COR-L47 (cell line): ENCODE data around the gene OTUD3.
"Not testable (repeated sequence)": the region's sequence is repeated elsewhere in the genome, so short reads cannot be mapped to it uniquely, and the experiment has no call there.

Source experiments
- DNase-seq: peaks from one replicate; lab custom pipeline; 2025; lab: John Stamatoyannopoulos, UW

Gene OTUD3

DNA sequence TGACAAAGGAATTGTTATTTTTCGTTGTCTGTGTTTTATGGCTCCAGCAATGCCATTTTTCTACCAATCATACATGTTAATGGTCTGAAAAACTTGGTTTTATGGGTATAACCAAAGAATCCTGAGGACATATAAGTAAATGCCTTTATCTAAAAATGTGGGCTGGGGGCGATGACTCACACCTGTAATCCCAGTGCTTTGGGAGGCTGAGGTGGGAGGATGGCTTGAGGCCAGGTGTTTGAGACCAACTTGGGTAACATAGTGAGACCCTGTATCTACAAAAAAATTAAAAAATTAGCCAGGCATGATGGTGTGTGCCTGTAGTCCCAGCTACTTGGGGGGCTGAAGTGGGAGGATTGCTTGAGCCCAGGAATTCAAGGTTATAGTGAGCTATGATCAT, 12.7 kb upstream of the OTUD3 start:
- DNase-seq: not testable (repeated sequence)

DNA sequence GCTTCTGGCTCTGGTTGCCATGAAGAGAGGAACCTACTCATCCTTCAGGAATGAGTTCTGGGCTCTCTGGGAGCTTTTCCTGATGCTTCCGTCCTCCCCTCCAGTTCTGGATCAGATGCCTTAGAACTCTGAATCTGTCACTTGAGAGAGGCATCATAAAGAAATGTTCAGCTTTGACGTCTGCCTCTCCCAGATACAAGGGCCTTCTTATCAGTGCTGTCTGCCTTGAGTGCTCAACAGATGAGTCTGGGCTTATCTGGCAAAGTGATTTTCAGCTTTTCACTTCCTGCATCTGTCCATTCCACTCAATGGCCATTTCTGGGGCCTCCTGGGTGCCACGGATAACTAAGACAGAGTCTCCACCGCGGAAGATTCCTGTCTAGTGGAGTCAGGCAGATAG, 12.3 kb upstream of the OTUD3 start:
- no peak for DNase-seq

DNA sequence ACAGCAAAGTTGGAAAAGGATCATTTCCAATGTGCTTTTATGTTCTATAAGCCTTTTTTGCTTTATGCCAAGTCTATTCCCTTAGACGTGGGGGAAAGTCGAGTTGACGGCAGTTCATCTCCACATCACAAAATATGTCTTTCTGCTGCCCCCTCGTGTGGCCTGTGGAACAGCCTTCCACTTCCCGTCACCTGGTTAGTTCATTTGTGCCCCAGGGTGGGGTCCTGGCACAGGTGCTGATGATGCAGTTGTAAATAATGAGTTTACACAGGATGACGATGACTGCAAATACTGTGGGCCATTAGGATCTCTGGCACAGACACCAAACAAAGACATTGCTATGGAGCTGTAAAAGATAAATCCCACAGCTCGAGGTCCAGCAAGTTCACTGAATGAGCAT, 10.0 kb upstream of the OTUD3 start:
- peak; percentile 93 for DNase-seq

DNA sequence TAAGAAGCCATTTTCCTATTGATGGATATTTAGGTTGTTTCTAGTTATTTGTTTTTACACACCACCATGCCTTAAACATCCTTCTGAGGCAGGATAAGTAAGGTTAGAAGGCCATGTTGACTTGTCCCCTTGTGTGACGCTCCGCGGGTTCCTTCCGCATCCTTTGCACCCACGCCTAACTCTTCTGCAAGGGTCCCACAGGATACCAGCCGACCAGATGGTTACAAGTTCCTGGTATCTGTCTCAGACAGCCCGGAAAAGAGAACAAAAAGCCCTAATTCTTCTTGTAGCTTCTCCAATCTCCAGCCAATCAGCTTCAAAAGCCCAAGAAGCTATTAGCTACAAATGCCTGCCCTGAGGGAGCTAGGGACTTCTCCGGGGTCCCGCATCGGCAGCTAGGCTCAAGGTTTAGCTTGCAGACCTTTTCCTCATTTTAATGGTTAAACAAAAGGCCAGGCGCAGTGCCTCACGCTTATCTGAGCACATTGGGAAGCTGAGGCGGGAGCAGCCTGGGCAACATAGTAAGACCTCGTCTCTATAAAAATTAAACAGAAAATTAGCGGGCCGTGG, 4.9 kb upstream of the OTUD3 start:
- DNase-seq: no peak

DNA sequence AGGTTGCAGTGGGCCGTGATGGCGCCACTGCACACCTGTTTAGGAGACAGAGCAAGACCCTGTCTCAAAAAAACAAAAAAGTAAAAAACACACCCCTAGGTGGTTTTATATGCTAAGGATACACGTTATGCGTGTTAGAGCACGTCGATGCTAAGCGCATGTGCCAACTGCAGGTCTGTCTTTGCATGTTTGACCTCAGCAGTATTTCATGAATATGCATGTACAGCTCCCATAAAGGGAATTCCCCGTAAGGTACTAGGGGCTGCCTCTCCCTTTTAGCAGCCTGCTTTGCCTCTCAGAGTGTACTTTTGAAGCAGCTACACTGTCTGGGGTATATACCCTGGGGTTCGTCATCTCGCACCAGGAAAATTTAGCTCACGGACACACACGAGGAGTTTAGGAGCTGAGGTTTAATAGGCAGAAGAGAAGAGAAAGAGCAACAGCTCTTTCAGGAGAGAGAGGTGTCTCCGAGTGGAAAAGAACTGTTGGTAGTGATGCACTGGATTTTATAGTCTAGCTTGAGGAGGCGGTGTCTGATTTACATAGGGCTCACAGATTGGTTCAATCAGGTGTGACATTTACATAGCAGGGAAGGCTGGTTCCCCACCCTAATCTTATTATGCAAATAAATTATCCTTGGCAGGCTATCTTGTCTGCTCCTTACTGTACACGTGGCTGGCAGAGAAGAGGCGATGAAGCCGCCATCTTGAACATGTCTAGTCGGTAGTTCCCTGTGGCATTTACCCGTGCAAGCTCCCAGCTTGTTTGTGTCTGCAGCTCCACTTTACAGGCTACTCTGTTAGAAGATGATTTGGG, 4.2 kb upstream of the OTUD3 start:
- peak; percentile 15 for DNase-seq

DNA sequence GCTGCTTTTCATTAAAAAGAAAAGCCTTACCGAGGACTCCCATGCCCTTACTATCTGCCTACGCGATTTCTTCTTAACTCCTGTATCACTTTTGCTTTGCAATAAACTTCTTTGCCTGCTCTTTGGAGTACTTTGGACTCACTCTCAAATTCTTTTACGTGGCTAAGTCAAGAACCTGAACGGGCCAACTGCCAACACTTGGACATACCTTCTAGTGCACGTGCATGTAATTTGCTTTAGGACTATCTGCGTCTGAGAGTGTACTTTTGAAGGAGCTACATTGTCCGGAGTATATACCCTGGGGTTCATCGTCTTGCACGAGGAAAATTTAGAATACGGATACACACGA, 3.6 kb upstream of the OTUD3 start:
- no peak for DNase-seq

DNA sequence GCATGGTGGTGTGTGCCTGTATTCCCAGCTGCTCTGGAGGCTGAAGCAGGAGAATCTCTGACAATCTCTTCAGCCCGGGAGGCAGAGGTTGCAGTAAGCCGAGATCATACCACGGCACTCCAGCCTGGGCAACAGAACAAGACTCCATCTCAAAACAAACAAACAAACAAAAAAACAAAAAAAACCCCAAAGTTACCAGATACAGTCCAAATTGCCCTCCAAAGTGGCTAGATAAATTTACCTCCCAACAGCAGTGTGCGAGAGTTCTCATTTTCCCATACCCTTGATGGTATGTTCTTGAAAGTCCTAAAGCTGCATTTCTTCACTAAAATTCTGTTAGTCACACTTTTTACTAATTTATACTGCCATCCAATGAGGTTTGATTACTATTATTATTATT, 3.0 kb upstream of the OTUD3 start:
- DNase-seq: no peak

DNA sequence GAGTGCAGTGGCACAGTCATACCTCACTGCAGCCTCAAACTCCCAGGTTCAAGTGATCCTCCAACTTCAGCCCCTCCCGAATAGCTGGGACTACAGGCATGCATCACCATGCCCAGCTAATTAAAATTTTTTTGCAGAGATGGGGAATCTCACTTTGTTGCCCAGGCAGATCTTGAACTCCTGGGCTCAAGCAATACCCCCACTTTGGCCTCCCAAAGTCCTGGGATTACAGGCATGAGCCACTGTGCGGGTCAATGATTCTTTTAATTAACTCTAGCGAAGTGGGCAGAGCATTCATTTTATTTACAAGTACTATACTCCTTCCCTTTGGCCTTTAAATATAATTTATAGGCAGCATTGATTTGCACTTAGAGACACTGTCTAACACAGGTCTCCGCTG, 2.5 kb upstream of the OTUD3 start:
- DNase-seq: no peak

DNA sequence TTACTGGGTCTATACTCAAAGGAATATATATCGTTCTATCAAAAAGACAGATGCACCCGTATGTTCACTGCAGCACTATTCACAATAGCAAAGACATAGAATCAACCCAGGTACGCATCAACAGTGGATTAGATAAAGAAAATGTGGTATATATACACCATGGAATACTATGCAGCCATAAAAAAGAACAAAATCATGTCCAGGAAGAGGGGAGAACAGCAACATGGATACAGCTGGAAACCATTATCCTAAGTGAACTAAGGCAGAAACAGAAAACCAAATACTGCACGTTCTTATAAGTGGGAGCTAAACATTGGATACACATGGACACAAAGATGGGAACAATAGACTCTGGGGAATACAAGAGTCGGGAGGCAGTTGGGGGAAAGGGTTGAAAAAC, 1.4 kb upstream of the OTUD3 start:
- DNase-seq: not testable (repeated sequence)

DNA sequence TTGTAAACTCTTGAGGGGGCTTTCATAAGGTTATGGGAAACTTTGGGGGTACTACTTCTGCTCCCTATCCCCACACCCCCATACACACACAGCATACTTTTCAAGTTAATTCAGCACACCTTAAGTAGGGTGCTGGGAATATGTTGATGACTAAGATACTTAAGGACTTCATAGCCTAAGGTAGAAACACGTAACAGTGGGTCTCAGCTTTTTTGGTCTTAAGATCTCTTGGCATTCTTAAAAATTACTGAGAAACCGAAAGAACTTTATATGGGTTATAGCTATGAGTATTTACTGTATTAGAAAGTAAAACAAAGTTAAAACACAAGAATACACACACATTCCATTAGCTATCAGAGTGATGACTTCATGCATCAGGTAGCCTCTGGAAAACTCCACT, 2.1 kb downstream of the OTUD3 start:
- DNase-seq: no peak

DNA sequence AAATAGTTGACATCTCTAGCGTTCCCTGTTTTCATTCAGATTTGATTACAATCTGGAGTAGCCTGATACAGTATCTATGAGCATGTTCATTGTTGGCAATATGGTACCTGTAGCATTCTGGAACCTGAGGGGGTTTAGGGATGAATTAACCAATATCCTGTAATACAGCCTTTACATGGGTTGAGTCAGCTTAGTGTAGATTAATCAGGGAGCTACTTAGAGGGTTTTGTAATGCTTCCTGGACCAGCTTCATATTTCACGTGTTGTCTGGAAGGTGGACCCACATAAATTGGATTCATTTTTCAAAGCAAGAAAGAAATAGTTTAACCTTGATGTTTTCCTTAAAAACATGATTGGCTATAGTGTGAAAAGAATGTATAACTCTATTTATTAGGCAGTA, 3.6 kb downstream of the OTUD3 start:
- DNase-seq: no peak

DNA sequence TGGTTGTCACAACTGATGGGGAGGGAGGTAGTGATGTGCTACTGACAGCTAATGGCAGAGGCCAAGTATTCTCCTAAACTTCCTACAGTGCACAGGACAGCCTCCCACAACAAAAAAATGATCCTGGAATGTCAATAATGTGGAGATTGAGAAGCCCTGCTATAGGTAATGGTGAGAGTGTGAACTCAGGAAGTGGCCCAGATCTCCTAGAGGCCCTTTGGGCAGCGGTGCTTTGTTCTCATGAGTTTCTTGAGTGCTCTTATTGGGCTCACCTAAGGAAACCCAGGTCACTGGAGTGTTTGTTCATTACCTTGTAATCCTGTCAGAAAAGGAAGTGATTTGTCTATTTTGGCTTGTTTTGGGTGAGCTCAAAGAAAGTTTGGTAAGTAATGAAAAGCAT, 5.9 kb downstream of the OTUD3 start:
- DNase-seq: no peak

DNA sequence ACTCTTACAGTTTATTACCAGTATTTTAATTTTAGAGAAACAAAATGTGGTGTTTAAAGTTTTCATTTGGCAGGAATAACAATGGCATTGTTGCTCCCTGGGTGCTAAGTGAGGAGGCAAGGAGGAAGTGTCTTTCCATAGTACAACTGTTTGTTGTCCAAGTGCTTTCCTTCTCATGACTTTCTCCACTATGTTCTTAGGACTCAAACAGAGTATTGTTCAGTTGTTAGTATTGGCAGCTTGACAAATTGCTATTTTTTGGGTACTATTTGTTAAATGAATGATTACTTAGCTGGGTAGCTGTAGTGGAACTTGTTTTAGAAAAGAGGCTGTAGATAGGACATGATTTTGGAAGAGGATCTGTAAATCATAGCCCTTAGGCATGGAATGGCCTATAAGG, 7.5 kb downstream of the OTUD3 start:
- no peak for DNase-seq

DNA sequence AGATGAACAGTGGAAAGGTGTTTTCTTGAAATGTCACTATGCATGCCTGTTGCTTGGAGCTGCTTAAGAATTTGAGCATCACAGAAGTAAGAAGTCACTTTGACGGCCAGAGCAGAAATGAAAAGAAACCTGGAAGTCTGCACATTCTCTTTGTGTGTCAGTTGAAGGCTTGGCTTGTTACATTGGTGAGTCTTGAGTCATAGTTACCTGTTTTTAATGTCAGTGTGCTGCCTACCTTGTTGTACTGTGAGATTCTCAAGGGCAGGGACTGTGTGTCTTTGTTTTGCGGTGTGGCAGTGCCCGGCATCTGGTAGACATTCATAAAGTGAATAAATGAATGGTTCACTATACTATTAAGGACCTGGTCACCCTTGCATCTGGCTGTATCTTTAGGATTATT, 9.9 kb downstream of the OTUD3 start:
- no peak for DNase-seq

DNA sequence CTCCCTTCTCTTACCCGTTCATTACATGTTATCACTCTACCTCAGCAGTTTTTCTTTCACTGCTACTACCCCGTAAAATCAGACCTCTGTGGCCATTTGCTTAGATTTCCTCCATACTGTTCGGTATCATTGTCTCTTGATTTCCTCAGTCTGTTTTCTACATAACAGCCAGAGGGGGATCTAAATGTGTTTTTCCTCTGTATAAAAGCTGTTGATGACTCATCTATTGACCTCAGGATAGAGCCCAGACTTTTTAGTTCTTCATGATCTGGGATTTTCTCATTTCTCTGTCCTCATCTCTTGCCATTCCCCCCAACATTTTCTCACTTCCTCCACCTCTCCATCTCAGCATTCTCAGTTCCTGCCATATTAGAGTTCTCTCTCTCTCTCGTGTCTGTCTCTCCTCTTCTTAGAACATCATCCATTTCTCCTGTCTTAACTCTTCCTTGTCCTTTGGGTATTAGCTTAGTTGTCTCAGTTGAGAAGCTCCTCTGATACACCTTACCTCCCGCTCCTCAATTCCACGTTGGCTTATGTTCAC, 10.5 kb downstream of the OTUD3 start:
- DNase-seq: no peak

DNA sequence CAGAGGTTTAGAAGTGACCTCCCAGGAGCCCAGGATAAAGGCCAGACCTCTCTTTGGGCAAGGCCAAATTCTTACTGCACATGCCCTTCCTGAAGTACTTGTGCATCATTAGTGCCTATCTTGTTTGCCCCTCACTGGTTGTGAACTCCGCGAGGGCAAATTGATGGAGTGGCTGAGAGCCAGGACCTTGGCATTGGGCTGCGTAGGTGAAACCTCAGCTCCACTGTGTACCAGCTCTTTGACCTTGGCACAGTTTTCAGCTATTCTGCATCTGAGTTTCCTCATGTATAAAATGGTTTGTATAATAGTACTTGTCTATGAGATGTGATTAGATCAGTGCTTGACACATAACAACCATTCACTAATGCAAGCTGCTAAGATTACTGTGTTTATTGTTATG, 11.5 kb downstream of the OTUD3 start:
- no peak for DNase-seq

DNA sequence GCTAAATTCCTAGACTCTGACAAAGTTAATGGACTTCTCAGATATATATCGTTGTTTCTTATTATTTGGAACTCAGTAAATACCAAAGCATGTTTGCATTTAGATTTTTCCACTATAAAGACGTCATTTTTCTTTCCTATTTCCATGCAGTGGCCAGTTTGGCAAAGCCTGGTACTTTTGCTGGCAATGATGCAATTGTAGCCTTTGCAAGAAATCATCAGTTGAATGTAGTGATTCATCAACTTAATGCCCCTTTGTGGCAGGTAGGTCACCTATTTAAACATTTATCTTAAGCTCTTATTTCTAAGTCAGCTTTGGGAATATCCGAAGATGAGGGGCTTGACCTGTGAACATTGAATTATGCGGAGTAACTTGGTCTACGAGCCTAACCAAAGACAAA, 12.0 kb downstream of the OTUD3 start:
- no peak for DNase-seq

DNA sequence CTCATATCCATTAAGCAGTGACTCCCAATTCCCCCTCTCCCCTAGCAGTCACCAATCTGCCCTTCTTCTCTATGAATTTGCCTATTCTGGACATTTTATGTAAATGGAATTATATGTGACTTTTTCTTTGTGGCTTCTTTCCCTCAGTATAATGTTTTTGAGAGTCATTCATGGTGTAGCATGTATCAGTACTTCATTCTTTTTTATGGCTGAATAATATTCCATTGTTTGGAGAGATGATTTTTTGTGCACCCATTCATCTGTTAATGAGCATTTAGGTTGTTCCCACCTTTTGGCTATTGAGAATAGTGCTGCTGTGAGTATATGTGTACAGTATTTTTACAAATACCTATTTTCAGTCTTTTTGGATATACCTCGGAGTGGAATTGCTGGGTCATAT, 19.5 kb downstream of the OTUD3 start:
- DNase-seq: no peak

DNA sequence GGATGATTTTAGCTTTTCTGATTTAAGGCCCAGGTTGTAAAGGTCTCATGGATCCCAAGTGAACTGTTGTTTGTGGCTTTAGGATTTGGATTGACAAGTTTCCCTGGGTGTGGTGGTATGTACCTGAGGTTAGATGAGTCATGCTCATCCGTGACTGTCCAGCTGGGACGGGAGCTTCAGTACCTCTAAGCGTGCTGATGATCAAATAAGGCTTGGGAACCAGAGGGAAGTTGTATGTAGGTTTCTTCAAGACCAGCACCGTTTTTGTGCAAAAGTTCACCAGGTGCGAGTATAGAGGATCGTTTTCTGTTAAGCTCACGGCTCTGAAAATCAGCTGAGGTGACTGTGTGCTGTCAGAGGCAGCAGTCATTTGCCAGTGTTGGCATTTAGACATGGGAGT, 21.4 kb downstream of the OTUD3 start:
- no peak for DNase-seq

DNA sequence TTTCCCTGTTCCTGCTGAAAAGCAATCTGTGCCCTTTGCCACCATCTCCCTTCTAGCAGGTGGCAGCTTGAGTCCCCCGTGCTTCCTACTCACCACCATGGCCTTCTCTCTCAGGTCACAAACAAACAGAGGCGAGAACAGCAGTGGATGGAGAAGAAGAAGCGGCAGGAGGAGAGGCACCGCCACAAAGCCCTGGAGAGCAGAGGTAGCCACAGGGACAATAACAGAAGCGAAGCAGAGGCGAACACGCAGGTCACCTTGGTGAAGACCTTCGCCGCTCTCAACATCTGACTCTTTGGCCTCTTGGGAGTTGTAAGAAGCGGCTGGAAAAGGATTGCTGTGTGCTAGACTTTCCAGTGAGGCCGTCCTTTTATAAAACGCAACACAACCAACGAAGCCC, 25.3 kb downstream of the OTUD3 start:
- no peak for DNase-seq

DNA sequence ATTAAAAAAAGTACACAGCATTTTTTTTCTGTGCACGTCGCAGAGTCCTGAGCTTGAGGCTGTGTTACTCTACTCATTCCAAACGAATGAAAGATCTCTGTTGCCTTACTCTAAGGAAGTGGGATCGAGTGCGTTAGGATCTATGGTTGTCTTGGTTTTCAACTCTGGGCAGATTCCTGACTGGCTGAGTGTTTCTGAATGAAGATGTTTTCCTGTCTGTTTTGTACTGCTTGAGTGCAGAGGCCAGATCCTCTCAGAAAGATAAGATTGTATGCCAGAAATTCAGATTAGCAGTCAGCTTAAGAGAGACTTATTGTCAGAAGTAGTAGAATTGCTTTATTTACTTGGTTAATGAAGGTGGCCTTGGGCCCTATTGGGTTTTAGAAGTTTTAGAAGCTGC, 27.2 kb downstream of the OTUD3 start:
- no peak for DNase-seq

DNA sequence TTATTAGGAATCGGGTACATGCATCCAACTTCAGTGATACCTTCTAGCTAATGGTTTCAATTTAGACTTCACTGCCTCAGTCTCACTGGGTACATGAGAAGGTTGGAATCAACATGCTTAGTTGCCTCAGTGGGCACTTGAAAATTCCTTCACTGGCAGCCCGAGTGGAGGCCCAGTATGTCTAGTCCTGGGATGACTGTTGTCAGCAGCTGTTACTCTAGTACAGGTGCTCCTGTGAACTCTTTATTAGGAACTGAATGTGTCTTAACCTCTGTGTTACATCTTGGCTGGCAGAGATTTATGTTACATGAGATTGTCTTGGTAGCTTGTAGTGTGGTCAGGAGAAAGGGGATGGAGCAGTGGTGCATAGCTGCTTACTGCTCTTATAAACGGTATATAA, 27.8 kb downstream of the OTUD3 start:
- no peak for DNase-seq

DNA sequence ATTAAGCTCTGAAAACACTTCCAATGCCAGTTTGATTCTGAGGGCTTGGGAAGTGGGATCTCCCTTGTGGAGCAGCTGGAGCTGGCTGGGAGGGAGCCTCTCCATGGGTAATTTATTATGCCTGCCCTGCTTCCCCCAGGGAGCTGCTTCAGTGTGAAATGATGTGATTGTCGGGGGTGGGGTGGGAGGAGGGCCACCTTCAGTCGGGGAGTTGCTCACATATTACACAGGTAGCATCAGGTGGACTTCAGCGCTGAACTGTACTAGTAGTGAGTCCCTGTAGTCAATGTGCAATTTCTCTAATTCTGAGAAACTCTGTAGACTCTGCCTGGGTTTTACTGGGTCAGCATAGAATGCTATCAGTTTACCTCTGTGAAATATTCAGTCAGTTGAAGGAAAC, 28.5 kb downstream of the OTUD3 start:
- DNase-seq: no peak

DNA sequence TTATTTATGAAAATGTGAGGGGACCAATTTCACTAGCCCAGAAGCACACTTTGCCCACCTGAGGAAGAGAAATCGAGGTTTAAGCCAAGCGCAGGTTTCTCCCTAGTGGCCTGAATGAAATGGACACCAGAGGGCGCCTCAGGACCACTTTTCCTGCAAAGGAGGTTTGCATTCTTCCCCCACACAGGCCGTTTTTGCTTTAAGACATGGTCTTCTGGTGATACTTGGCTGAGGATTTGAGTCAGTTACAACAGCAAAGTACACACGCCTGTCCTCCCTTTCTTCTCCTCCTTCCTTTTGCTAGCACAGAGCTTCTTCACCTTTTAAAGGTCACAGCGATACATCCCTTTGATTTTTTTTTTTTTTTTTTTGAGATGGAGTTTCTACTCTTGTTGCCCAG, 35.9 kb downstream of the OTUD3 start:
- peak; percentile 77 for DNase-seq
